HepG2 (cell line): ENCODE data around the gene TPH1. TPM values are rescaled to one million over a fixed set of nuclear protein-coding genes. Genes with fewer than 3 reads are reported as not detected.

Experiments used
- ATAC-seq: fragments of 200-7000 bp; cut with Tn5 transposase; 3 replicates; pipeline ENCODE4 v1.9.1; 2020; ENCODE audit warnings: mild to moderate bottlenecking, moderate library complexity
- BruUV-seq: library from RNA; stranded (reverse); fragments of 400-500 nt; replicated peaks from 2 replicates; lab custom pipeline; 2021; lab: Mats Ljungman, UMichigan
- CTCF ChIA-PET: fragments of 300-600 bp; formaldehyde crosslinking; extraction: SDS; loops from one replicate; lab custom pipeline; 2021; ENCODE audit warnings: low total read pairs, inconsistent platforms, low intra/inter-chr PET ratio; lab: Yijun Ruan, JAX
- POLR2A ChIA-PET: fragments of 350-600 bp; sonication (Branson Sonifier 250); formaldehyde crosslinking; loops from one replicate; lab custom pipeline; 2020; ENCODE audit warnings: antibody characterized with exemption, inconsistent platforms; lab: Yijun Ruan, JAX
- DNase-seq: peaks from one replicate; pipeline ENCODE4 v3.0.0-alpha.2; 2015; ENCODE audit warnings: low spot score
- FAIRE-seq: peaks from 3 replicates; lab custom pipeline; 2011; peaks lifted over from hg19 to GRCh38; lab: Jason Lieb, UNC
- H2AFZ ChIP-seq: one replicate; pipeline ENCODE4 v1.6.1; 2011; ENCODE audit warnings: low read length, inconsistent platforms
- H3K27ac ChIP-seq: fragments of 300-600 bp; 3 replicates; pipeline ENCODE4 v1.8.0; 2011; ENCODE audit warnings: mixed run types, mild to moderate bottlenecking, mixed read lengths, low read length, inconsistent platforms; ENCODE audit not compliant: insufficient read depth; ENCODE audit errors: extremely low read length
- H3K27me3 ChIP-seq, 2 experiments: fragments of 200-600 bp in 1 of 2; 2 replicates in 1 of 2; 3 replicates in 1 of 2; pipeline versions ENCODE4 v1.6.0 to v1.8.0; 2011; ENCODE audit warnings: low read length in 2 of 2, mild to moderate bottlenecking in 2 of 2, moderate library complexity in 2 of 2, inconsistent platforms in 1 of 2; ENCODE audit not compliant: insufficient read depth in 2 of 2, control insufficient read depth in 1 of 2
- H3K36me3 ChIP-seq, 2 experiments: fragments of 200-600 bp in 1 of 2; replicated peaks in 1 of 2; 2 replicates in 1 of 2; 3 replicates in 1 of 2; pipeline versions ENCODE4 v1.5.1 to v1.8.0; 2011; ENCODE audit warnings: low read length in 2 of 2, inconsistent platforms in 1 of 2; ENCODE audit not compliant: insufficient read depth in 2 of 2, control insufficient read depth in 1 of 2
- H3K4me1 ChIP-seq: 2 replicates; pipeline ENCODE4 v1.5.1; 2012; ENCODE audit warnings: low read length, inconsistent platforms; ENCODE audit not compliant: insufficient read depth
- H3K4me2 ChIP-seq: 2 replicates; pipeline ENCODE4 v1.6.0; 2011; ENCODE audit warnings: low read depth, low read length, inconsistent platforms
- H3K4me3 ChIP-seq, 3 experiments: fragments of 200-600 bp in 1 of 3; sonication (generic), shearing (Covaris generic) in 1 of 3; replicated peaks in 1 of 3; 2 replicates each; pipeline ENCODE4 v1.5.1; 2011 to 2016; ENCODE audit warnings: low read length in 3 of 3, inconsistent platforms in 2 of 3, low read depth in 2 of 3, mild to moderate bottlenecking in 2 of 3, control low read depth in 1 of 3, mixed read lengths in 1 of 3; ENCODE audit not compliant: insufficient read depth in 1 of 3
- H3K79me2 ChIP-seq: one replicate; pipeline ENCODE4 v1.6.1; 2011; ENCODE audit warnings: low read length, inconsistent platforms; ENCODE audit not compliant: insufficient read depth
- H3K9ac ChIP-seq: 2 replicates; pipeline ENCODE4 v1.6.0; 2011; ENCODE audit warnings: mild to moderate bottlenecking, low read depth, low read length, inconsistent platforms; ENCODE audit not compliant: insufficient read depth
- H3K9me3 ChIP-seq: 2 replicates; pipeline ENCODE4 v1.5.1; 2012; ENCODE audit warnings: mild to moderate bottlenecking, low read length
- H4K20me1 ChIP-seq: 2 replicates; pipeline ENCODE4 v1.6.0; 2011; ENCODE audit warnings: inconsistent platforms, mild to moderate bottlenecking, low read length, moderate library complexity; ENCODE audit not compliant: insufficient read depth
- FUBP1 ChIP-seq: sonication (generic); formaldehyde crosslinking; IDR thresholded peaks from 2 replicates; pipeline ENCODE4 v1.5.1; 2020; ENCODE audit warnings: missing genetic modification reagents, mild to moderate bottlenecking, borderline replicate concordance
- HMGA1 ChIP-seq: sonication (generic); formaldehyde crosslinking; conservative IDR thresholded peaks from 2 replicates; pipeline ENCODE4 v1.4.0; 2020; ENCODE audit warnings: missing genetic modification reagents
- MBNL3 ChIP-seq: fragments of 250-450 bp; sonication (Bioruptor Pico); conservative IDR thresholded peaks from 2 replicates; pipeline ENCODE4 v1.8.0; 2022; ENCODE audit warnings: mild to moderate bottlenecking, inconsistent platforms
- MXD4 ChIP-seq: IDR thresholded peaks from 2 replicates; pipeline ENCODE4 v1.6.1; 2016; ENCODE audit warnings: mild to moderate bottlenecking, missing biosample characterization, missing genetic modification reagents
- MYPOP ChIP-seq: sonication (generic); formaldehyde crosslinking; IDR thresholded peaks from 2 replicates; pipeline ENCODE4 v1.8.1; 2023; ENCODE audit warnings: mild to moderate bottlenecking, moderate library complexity, missing genetic modification reagents
- PCBP1 ChIP-seq: fragments of 200-400 bp; formaldehyde crosslinking; IDR thresholded peaks from 2 replicates; pipeline ENCODE4 v1.6.1; 2017; ENCODE audit warnings: mild to moderate bottlenecking, low read depth, low read length, borderline replicate concordance
- PLRG1 ChIP-seq: fragments of 450-650 bp; conservative IDR thresholded peaks from 2 replicates; pipeline ENCODE4 v1.6.1; 2016
- RBM39 ChIP-seq: fragments of 200-400 bp; formaldehyde crosslinking; IDR thresholded peaks from one replicate; pipeline ENCODE4 v1.6.1; 2018; ENCODE audit warnings: antibody characterized with exemption, mild to moderate bottlenecking, low read depth, low read length; ENCODE audit not compliant: poor library complexity, severe bottlenecking
- SP2 ChIP-seq: sonication (generic); formaldehyde crosslinking; IDR thresholded peaks from 2 replicates; pipeline ENCODE4 v1.5.1; 2020; ENCODE audit warnings: mild to moderate bottlenecking, missing genetic modification reagents
- TBL1XR1 ChIP-seq: fragments of 150-350 bp; IDR thresholded peaks from 2 replicates; pipeline ENCODE4 v1.6.1; 2014; ENCODE audit warnings: borderline replicate concordance, low read length; ENCODE audit not compliant: partially characterized antibody
- ZFP36L1 ChIP-seq: sonication (generic); formaldehyde crosslinking; IDR thresholded peaks from 2 replicates; pipeline ENCODE4 v1.8.0; 2022; ENCODE audit warnings: mild to moderate bottlenecking, missing genetic modification reagents, moderate library complexity
- ZFP41 ChIP-seq: sonication (generic); formaldehyde crosslinking; IDR thresholded peaks from 2 replicates; pipeline ENCODE4 v1.4.0; 2020; ENCODE audit warnings: mild to moderate bottlenecking, missing genetic modification reagents, borderline replicate concordance
- ZHX1 ChIP-seq: sonication (generic); formaldehyde crosslinking; IDR thresholded peaks from 2 replicates; pipeline ENCODE4 v1.8.1; 2022; ENCODE audit warnings: low read depth, mild to moderate bottlenecking, missing genetic modification reagents
- ZNF552 ChIP-seq: sonication (generic); formaldehyde crosslinking; IDR thresholded peaks from 2 replicates; pipeline ENCODE4 v1.9.0; 2022; ENCODE audit warnings: missing genetic modification reagents, mild to moderate bottlenecking, borderline replicate concordance
- ZNF556 ChIP-seq: sonication (generic); formaldehyde crosslinking; IDR thresholded peaks from 2 replicates; pipeline ENCODE4 v1.4.0; 2020; ENCODE audit warnings: mild to moderate bottlenecking, missing genetic modification reagents, borderline replicate concordance
- ZNF558 ChIP-seq: sonication (generic); formaldehyde crosslinking; IDR thresholded peaks from 2 replicates; pipeline ENCODE4 v1.9.0; 2022; ENCODE audit warnings: mild to moderate bottlenecking, missing genetic modification reagents, borderline replicate concordance
- ZNF704 ChIP-seq: sonication (generic); formaldehyde crosslinking; IDR thresholded peaks from 2 replicates; pipeline ENCODE4 v1.8.1; 2023; ENCODE audit warnings: mild to moderate bottlenecking, inconsistent platforms, moderate library complexity, missing genetic modification reagents, borderline replicate concordance
- WGBS: methylation state at CpG from one replicate; pipeline ENCODE4 v1.1.6; 2017; ENCODE audit warnings: low lambda C conversion rate; 5-methylcytosine and 5-hydroxymethylcytosine counted together
- in situ Hi-C: cut with HindIII; loops from 2 replicates; pipeline ENCODE4 v1.10.0; 2017; ENCODE audit warnings: low pct_unique_long_range_greater_than_20kb; ENCODE audit not compliant: extremely low pct_ligation_motif_present
- intact Hi-C: fragments of 100-400 bp; cut with micrococcal nuclease; formaldehyde crosslinking; loops from one replicate; pipeline ENCODE4 v1.10.0; 2022; ENCODE audit not compliant: unreplicated experiment
- polyA plus RNA-seq, 8 experiments: library from polyadenylated mRNA; depleted of rRNA in 3 of 8; stranded (reverse) in 7 of 8; unstranded in 1 of 8; fragments of >200 nt; fragmentation: Illumina TruSeq in 4 of 8; extraction: Trizol in 4 of 8; gene quantifications; 2 replicates each; pipeline versions ENCODE4 v1.2.1 to v1.2.3, GENCODE V29; 2011 to 2016; ENCODE audit warnings: low read depth in 4 of 8, missing spikeins in 1 of 8, mixed read lengths in 1 of 8; ENCODE audit not compliant: insufficient read depth in 1 of 8
- total RNA-seq, 5 experiments: library from RNA; depleted of rRNA; stranded (reverse); fragments of >200 nt; fragmentation: Illumina TruSeq; extraction: Trizol; gene quantifications; 2 replicates each; pipeline ENCODE4 v1.2.3, GENCODE V29; 2016; ENCODE audit warnings: low read depth in 1 of 5

TPH1 gene
- total and polyA plus RNA-seq, 2 of the 13 experiments (the other 11 are each of a cell fraction or from before 2014, with no cell fraction given) = 0.26 to 0.53 TPM

GRCh38 chr11:18061351-18061750 is 15.3 kb upstream of the TPH1 start:
- no peak overlapping the region for H3K27ac ChIP-seq
- DNase-seq = no peak
- H3K4me2 ChIP-seq = no peak overlapping the region
- FAIRE-seq = no peak
- no peaks in the 10 kb centered on the region for H3K79me2 ChIP-seq
- TF ChIP-seq ZNF552 = no peak
- no peak for TF ChIP-seq PLRG1
- TF ChIP-seq RBM39 = no peak
- no peak for TF ChIP-seq ZNF704
- TF ChIP-seq PCBP1 = no peak
- no peak for TF ChIP-seq FUBP1
- no peak for TF ChIP-seq ZHX1 (CRISPR knock-in tag)
- TF ChIP-seq ZFP36L1 = no peak
- no peak for TF ChIP-seq MBNL3 (CRISPR knock-in tag)
- TF ChIP-seq HMGA1 = no peak
- no peak for TF ChIP-seq ZNF558 (CRISPR knock-in tag)
- TF ChIP-seq MYPOP = no peak
- no peak for TF ChIP-seq ZNF556 (CRISPR knock-in tag)
- no peak for TF ChIP-seq MXD4 (CRISPR knock-in tag)
- no peak for TF ChIP-seq TBL1XR1
- TF ChIP-seq ZFP41 (CRISPR knock-in tag) = no peak
- TF ChIP-seq SP2 (CRISPR knock-in tag) = no peak
- ChIA-PET POLR2A (no interaction called here), CTCF (no interaction called here)
- no peak for ATAC-seq
- no peak overlapping the region for H3K4me3 ChIP-seq
- no TSS peak for BruUV-seq
- H4K20me1 ChIP-seq = no peaks in the 10 kb centered on the region
- in situ Hi-C loops = no loop called here
- no peak overlapping the region for H2AFZ ChIP-seq
- intact Hi-C loops = no loop called here
- no peaks in the 10 kb centered on the region for H3K9me3 ChIP-seq
- peaks cover 10% of the 10 kb centered on the region for H3K4me1 ChIP-seq
- WGBS = 82% methylated on average over 2 of the region's 2 CpGs
- H3K9ac ChIP-seq = no peak overlapping the region
- no peaks in the 10 kb centered on the region for H3K36me3 ChIP-seq
- H3K27me3 ChIP-seq = no peaks in the 10 kb centered on the region
